ENCODE results near the gene TMPRSS4. TPM values are rescaled to one million over a fixed set of nuclear protein-coding genes. Genes with fewer than 3 reads are reported as not detected.

The TMPRSS4 gene
- total RNA-seq, 1 donor from 2014 or later, result 12.1 TPM

- no peak for TF ChIP-seq CTCF (IDR thresholded peaks at IDR 0.05; ENCODE audit: unreplicated experiment)
- no peak overlapping the region for H3K4me3 Mint-ChIP-seq (ENCODE audit: low read depth)
- H3K9me3 Mint-ChIP-seq (ENCODE audit: low read depth), result no peaks in the 10 kb centered on the region
- no peak for DNase-seq (ENCODE audit: low spot score, unreplicated experiment)
- no peaks in the 10 kb centered on the region for H3K36me3 Mint-ChIP-seq (ENCODE audit: insufficient read depth)
- H3K27ac Mint-ChIP-seq, result no peak overlapping the region
- H3K27me3 Mint-ChIP-seq, result peaks cover 16% of the 10 kb centered on the region
- peaks cover 53% of the 10 kb centered on the region for H3K4me1 Mint-ChIP-seq (ENCODE audit: low read depth)
These were observed 18.6 kb downstream of the TMPRSS4 start for GRCh38 chr11:118095493-118095892.

DNA sequence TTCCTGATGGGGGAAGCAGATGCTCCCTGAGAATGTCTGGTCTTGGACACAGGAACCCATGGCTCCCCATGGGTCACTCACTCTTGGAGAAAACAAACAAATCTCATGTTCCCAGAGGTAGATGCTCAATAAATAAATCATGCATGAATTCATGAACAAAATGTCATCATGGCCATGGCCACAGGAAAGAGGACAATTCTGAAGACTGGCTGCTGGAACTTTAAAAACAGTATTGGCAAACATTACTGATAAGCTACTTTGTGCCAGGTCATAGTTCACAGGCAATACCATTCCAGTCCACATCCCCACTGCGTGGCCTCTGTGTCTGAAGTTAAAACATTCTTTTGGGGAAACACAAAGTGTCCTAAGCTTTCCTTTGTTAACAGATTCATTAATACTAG, 19.1 kb downstream of the TMPRSS4 start:
- Mint-ChIP-seq H3K36me3 (ENCODE audit: insufficient read depth) (no peaks in the 10 kb centered on the region), H3K27me3 (peaks cover 17% of the 10 kb centered on the region), H3K4me1 (ENCODE audit: low read depth) (peaks cover 51% of the 10 kb centered on the region), H3K4me3 (ENCODE audit: low read depth) (no peak overlapping the region), H3K27ac (no peak overlapping the region), H3K9me3 (ENCODE audit: low read depth) (no peaks in the 10 kb centered on the region)
- DNase-seq (ENCODE audit: low spot score, unreplicated experiment), result no peak
- TF ChIP-seq CTCF (IDR thresholded peaks at IDR 0.05; ENCODE audit: unreplicated experiment), result no peak

DNA sequence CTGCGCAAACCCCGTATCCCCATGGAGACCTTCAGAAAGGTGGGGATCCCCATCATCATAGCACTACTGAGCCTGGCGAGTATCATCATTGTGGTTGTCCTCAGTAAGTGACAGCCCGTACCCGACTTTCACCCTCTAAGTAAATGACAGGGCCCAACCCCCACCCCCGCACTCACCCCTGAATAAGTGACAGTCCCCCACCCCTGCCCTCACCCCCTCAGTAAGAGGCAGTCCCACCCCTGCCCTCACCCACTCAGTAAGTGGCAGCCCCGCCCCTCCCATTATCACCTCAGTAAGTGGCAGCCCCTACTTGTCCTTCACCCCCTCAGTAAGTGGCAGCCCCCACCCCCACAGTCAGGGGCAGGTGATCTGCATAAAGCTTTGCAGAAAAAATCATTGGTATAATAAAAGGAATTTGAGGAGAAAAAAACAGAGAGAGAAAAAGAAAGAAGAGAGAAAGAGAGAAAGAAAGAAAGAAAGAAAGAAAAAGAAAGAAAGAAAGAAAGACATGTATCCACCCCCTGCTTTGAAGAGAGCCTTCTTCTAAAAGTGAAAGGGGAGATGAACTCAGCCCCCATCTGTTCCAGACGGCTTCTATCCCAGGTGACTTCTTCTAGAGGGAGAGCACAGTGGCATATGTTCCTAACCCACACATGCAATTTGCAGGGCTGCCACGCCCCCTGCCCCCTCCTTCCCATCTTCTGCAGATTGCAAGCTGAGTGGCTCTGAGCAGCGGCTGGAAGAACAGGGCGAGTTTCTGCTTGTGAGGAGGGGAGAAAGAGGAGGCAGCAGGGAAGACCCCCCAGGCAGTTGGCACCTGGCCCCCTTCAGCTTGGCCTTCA, 22.3 kb downstream of the TMPRSS4 start:
- no peak for DNase-seq (ENCODE audit: low spot score, unreplicated experiment)
- H3K27ac Mint-ChIP-seq, result no peak overlapping the region
- no peaks in the 10 kb centered on the region for H3K36me3 Mint-ChIP-seq (ENCODE audit: insufficient read depth)

GRCh38 chr11:118099838-118100556, 23.1 kb downstream of the TMPRSS4 start:
- no peaks in the 10 kb centered on the region for H3K36me3 Mint-ChIP-seq (ENCODE audit: insufficient read depth)
- peaks cover 26% of the 10 kb centered on the region for H3K27me3 Mint-ChIP-seq

More for the DNA sequence above, 22.3 kb downstream of the TMPRSS4 start:
- Mint-ChIP-seq H3K9me3 (ENCODE audit: low read depth) (no peaks in the 10 kb centered on the region), H3K27me3 (peaks cover 23% of the 10 kb centered on the region), H3K4me3 (ENCODE audit: low read depth) (no peak overlapping the region), H3K4me1 (ENCODE audit: low read depth) (peaks cover 33% of the 10 kb centered on the region)
- no peak for TF ChIP-seq CTCF (IDR thresholded peaks at IDR 0.05; ENCODE audit: unreplicated experiment)

More at GRCh38 chr11:118099838-118100556, 23.1 kb downstream of the TMPRSS4 start:
- no peaks in the 10 kb centered on the region for H3K9me3 Mint-ChIP-seq (ENCODE audit: low read depth)
- TF ChIP-seq CTCF (IDR thresholded peaks at IDR 0.05; ENCODE audit: unreplicated experiment), result no peak
- DNase-seq (ENCODE audit: low spot score, unreplicated experiment), result no peak
- no peak overlapping the region for H3K4me3 Mint-ChIP-seq (ENCODE audit: low read depth)
- H3K4me1 Mint-ChIP-seq (ENCODE audit: low read depth), result peaks cover 27% of the 10 kb centered on the region
- no peak overlapping the region for H3K27ac Mint-ChIP-seq

Data from progenitor cell of endocrine pancreas (in vitro differentiated cells).